ENCODE measurements around the gene ACTL7A. TPM values are rescaled to one million over a fixed set of nuclear protein-coding genes. Genes with fewer than 3 reads are reported as not detected.

ACTL7A gene
- polyA plus RNA-seq, 2 of the 4 experiments (the other 2 are of a cell fraction): not detected

- TF ChIP-seq REST (IDR thresholded peaks at IDR 0.05): no peak
Measured at GRCh38 chr9:108880738-108881316, 18.8 kb downstream of the ACTL7A start (continued).

- Histone ChIP-seq H3K4me1 (peaks cover 23% of the 10 kb centered on the region), H3K9me3 (no peaks in the 10 kb centered on the region), H3K27ac (no peak overlapping the region), H3K4me3 (no peak overlapping the region), H3K4me2 (no peak overlapping the region)
- ChIA-PET CTCF (interaction anchor here (0.6 to 0.7 kb wide), 2 partner anchors 31 to 32 kb away, joined by 3 read pairs; no protein-coding TSS in a partner anchor), POLR2A (no interaction called here)
- WGBS (ENCODE audit: missing lambda C conversion rate): 89% methylated on average over 6 of the region's 6 CpGs
- ATAC-seq (no peak), DNase-seq (ENCODE audit: low read depth in 1 of 2, low spot score in 1 of 2) (no peak), FAIRE-seq (no peak)
- TF ChIP-seq, protein P1, sequence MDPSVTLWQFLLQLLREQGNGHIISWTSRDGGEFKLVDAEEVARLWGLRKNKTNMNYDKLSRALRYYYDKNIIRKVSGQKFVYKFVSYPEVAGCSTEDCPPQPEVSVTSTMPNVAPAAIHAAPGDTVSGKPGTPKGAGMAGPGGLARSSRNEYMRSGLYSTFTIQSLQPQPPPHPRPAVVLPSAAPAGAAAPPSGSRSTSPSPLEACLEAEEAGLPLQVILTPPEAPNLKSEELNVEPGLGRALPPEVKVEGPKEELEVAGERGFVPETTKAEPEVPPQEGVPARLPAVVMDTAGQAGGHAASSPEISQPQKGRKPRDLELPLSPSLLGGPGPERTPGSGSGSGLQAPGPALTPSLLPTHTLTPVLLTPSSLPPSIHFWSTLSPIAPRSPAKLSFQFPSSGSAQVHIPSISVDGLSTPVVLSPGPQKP (IDR thresholded peaks at IDR 0.05; ENCODE audit: low read depth, low read length): no peak
- TF ChIP-seq BHLHE40 (IDR thresholded peaks at IDR 0.05; ENCODE audit: low read depth, low read length): no peak
- TF ChIP-seq CEBPB (IDR thresholded peaks at IDR 0.05): no peak
- no peak for TF ChIP-seq ZSCAN20 (CRISPR knock-in tag; IDR thresholded peaks at IDR 0.05)
- TF ChIP-seq USF2 (IDR thresholded peaks at IDR 0.05): no peak
- TF ChIP-seq PBX3 (IDR thresholded peaks at IDR 0.05): no peak
- no peak for TF ChIP-seq NPAS2 (CRISPR knock-in tag; IDR thresholded peaks at IDR 0.05; ENCODE audit: borderline replicate concordance)
- TF ChIP-seq EHF (CRISPR knock-in tag; IDR thresholded peaks at IDR 0.05): no peak
- TF ChIP-seq ZC3H11A (IDR thresholded peaks at IDR 0.05): no peak
- no peak for TF ChIP-seq POLR2AphosphoS2 (conservative IDR thresholded peaks at IDR 0.05; ENCODE audit: low read length)
- no peak for TF ChIP-seq TP53 (CRISPR knock-in tag; IDR thresholded peaks at IDR 0.05)
Measured at GRCh38 chr9:108882052-108882888, 20.2 kb downstream of the ACTL7A start.

GRCh38 chr9:108883085-108883484 lies 21.0 kb downstream of the ACTL7A start:
- Histone ChIP-seq H3K4me3 (no peak overlapping the region), H3K4me2 (no peak overlapping the region), H3K9me3 (no peaks in the 10 kb centered on the region), H3K27ac (no peak overlapping the region), H3K4me1 (peaks cover 23% of the 10 kb centered on the region)
- 87% methylated on average over 3 of the region's 3 CpGs for WGBS (ENCODE audit: missing lambda C conversion rate)
- ATAC-seq (no peak), FAIRE-seq (no peak), DNase-seq (ENCODE audit: low read depth in 1 of 2, low spot score in 1 of 2) (no peak)
- ChIA-PET CTCF (interaction anchor here (1.6 kb wide), 1 partner anchor 12 kb away, joined by 4 read pairs; no protein-coding TSS in a partner anchor), POLR2A (no interaction called here)
- TF ChIP-seq CHD2 (IDR thresholded peaks at IDR 0.05; ENCODE audit: low read length, partially characterized antibody) (no peak), KDM1A (IDR thresholded peaks at IDR 0.05; ENCODE audit: low read depth) (no peak)

All from A549 (cell line).